Brain microvascular endothelial cell (primary cell): Measurements from ENCODE around the gene TMEM271.

ENCODE experiments used
- DNase-seq: peaks from one replicate; pipeline ENCODE4 v3.0.0-alpha.2; 2020
- H3K27ac ChIP-seq: fragments of 250-450 bp; sonication (Bioruptor Pico); 2 replicates; pipeline ENCODE4 v1.5.1; 2020; ENCODE audit warnings: mild to moderate bottlenecking, moderate library complexity
- H3K27me3 ChIP-seq: fragments of 250-450 bp; sonication (Bioruptor Pico); replicated peaks from 2 replicates; pipeline ENCODE4 v1.5.1; 2020; ENCODE audit warnings: mild to moderate bottlenecking
- H3K36me3 ChIP-seq: fragments of 250-450 bp; sonication (Bioruptor Pico); replicated peaks from 2 replicates; pipeline ENCODE4 v1.5.1; 2020; ENCODE audit warnings: mild to moderate bottlenecking
- H3K4me3 ChIP-seq: 2 replicates; pipeline ENCODE4 v1.5.1; 2011; ENCODE audit warnings: low read depth, mild to moderate bottlenecking, control low read depth, low read length, moderate library complexity
- CTCF ChIP-seq: IDR thresholded peaks from 2 replicates; pipeline ENCODE4 v1.5.1; 2011; ENCODE audit warnings: low read depth, mild to moderate bottlenecking, moderate library complexity, low read length, control low read depth, inconsistent platforms; ENCODE audit errors: missing control alignments
- in situ Hi-C: cut with HindIII; loops from 2 replicates; pipeline ENCODE4 v1.10.0; 2017; ENCODE audit warnings: low sequenced_read_pairs, low pct_ligation_motif_present

The TMEM271 gene

GRCh38 chr4:577499-578450 is 1.7 kb upstream of the TMEM271 start:
- H3K27me3 ChIP-seq = peaks cover 57% of the 10 kb centered on the region
- TF ChIP-seq CTCF = no peak
- H3K27ac ChIP-seq = no peak overlapping the region
- no peak overlapping the region for H3K4me3 ChIP-seq
- H3K36me3 ChIP-seq = no peaks in the 10 kb centered on the region
- no peak for DNase-seq
- in situ Hi-C loops = no loop called here

GRCh38 chr4:576991-577498 is 950 bp upstream of the TMEM271 start:
- DNase-seq = no peak
- peaks cover 57% of the 10 kb centered on the region for H3K27me3 ChIP-seq
- in situ Hi-C loops = no loop called here

DNA sequence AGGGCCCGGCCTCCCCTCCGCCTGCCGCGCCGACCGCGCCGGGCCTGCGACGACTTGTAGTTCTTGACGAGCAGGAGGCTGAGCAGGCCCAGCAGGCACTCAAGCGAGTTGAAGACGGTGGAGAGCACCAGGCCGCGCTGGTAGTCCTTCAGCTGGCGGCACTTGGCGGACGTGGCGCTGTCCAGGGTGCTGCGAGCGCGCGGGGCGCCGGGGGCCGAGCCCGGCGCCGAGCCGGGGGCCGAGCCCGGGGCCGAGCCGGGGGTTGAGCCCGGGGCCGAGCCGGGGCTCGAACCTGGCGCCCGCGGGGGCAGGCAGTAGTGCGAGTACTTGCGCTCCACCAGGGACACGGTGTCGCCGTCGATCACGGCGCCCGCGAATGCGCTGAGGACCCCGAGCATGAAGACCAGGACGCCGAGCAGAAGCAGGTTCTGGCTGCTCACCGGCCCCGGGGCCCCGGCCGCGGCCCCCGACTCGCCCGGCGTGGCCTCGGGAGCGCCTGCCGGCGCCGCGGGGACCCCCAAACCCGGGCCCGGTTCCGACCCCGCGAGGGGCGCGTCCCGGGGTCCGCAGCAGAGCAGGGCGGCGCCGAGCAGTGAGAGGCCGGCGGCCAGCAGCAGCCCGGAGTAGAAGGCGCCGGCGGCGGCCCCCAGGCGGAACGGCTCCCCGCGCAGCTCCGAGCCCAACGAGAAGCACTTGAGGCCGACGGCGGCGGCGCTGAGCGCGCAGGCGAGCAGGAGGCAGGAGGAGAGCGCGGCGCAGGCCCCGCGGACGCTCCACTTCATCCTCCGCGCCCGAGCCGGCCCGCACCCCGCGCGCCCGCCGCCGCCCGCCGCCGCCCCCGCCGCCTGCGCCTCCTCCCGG is 584 bp downstream of the TMEM271 start:
- H3K27ac ChIP-seq = no peak overlapping the region
- H3K27me3 ChIP-seq = peaks cover 54% of the 10 kb centered on the region
- in situ Hi-C loops = no loop called here
- TF ChIP-seq CTCF = no peak
- H3K4me3 ChIP-seq = no peak overlapping the region
- H3K36me3 ChIP-seq = no peaks in the 10 kb centered on the region
- peak; percentile 52 for DNase-seq

More at GRCh38 chr4:576991-577498, 950 bp upstream of the TMEM271 start:
- Histone ChIP-seq H3K27ac (no peak overlapping the region), H3K36me3 (no peaks in the 10 kb centered on the region), H3K4me3 (no peak overlapping the region)
- TF ChIP-seq CTCF = no peak

DNA sequence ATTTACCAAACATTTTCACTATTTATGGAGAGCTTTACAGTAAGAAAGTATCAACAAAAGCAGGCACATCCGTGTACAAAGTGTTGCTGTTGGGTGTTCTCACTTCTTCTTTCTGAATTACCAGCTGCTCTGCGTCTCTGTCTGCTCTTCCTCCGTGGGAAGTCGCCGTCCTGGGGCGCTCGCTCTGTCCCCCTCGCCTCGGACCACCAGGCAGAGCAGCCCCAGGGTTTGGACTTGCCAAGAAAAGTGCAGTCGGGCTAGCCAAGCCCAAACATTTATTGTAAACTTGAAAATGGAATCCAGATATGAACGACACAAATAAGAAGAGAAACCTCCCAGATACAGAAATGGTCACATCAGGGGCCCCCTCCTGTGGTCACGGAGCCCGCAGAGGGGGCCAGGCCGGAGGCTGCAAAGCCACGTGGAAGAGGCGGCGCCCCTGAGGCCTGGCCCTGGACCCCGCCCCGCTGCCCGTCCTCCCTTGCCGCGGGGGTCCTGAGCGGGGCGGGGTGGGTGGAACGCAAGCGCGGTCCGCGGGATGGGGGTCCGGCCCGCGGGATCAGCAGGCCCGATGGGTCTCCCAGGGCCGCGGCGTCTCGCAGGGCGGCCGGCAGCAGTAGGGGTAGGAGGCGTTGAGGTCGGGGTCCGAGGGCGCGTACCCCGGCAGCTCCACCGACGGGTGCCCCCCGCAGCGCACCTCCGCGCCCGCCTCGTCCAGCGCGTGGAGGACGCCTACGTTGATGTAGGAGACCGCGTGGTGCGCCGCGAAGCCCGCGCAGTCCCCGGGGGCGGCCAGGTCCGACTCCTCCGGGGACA is 1.5 kb downstream of the TMEM271 start:
- no peak for TF ChIP-seq CTCF
- Histone ChIP-seq H3K27me3 (peaks cover 49% of the 10 kb centered on the region), H3K4me3 (no peak overlapping the region), H3K36me3 (no peaks in the 10 kb centered on the region), H3K27ac (no peak overlapping the region)
- in situ Hi-C loops = no loop called here
- DNase-seq = no peak

- TF ChIP-seq CTCF = no peak
- Histone ChIP-seq H3K36me3 (no peaks in the 10 kb centered on the region), H3K27me3 (peaks cover 37% of the 10 kb centered on the region), H3K4me3 (no peak overlapping the region), H3K27ac (no peak overlapping the region)
- no peak for DNase-seq
- in situ Hi-C loops = no loop called here
Measured at GRCh38 chr4:573122-573892, 2.8 kb downstream of the TMEM271 start.
